Ishikawa (cell line): ENCODE measurements around the gene AP4B1.

ENCODE experiments used
- CEBPB ChIP-seq: IDR thresholded peaks from 2 replicates; pipeline ENCODE4 v1.6.1; 2012
- CREB1 ChIP-seq: IDR thresholded peaks from 2 replicates; pipeline ENCODE4 v1.6.1; 2012; ENCODE audit warnings: low read depth
- EGR1 ChIP-seq: IDR thresholded peaks from 2 replicates; pipeline ENCODE4 v1.6.1; 2012
- EP300 ChIP-seq: IDR thresholded peaks from 2 replicates; pipeline ENCODE4 v1.6.1; 2012; ENCODE audit warnings: borderline replicate concordance
- FOXM1 ChIP-seq: IDR thresholded peaks from 2 replicates; pipeline ENCODE4 v1.6.1; 2012; ENCODE audit warnings: low read depth, borderline replicate concordance
- NFIC ChIP-seq: IDR thresholded peaks from 2 replicates; pipeline ENCODE4 v1.6.1; 2012
- RAD21 ChIP-seq: IDR thresholded peaks from 2 replicates; pipeline ENCODE4 v1.6.1; 2012; ENCODE audit warnings: low read depth
- TAF1 ChIP-seq: IDR thresholded peaks from 2 replicates; pipeline ENCODE4 v1.6.1; 2012; ENCODE audit warnings: low read depth, mild to moderate bottlenecking
- TCF12 ChIP-seq: IDR thresholded peaks from 2 replicates; pipeline ENCODE4 v1.6.1; 2012; ENCODE audit warnings: low read depth
- TEAD4 ChIP-seq: IDR thresholded peaks from 2 replicates; pipeline ENCODE4 v1.6.1; 2012
- YY1 ChIP-seq: IDR thresholded peaks from 2 replicates; pipeline ENCODE4 v1.6.1; 2012; ENCODE audit warnings: low read depth
- ZBTB7A ChIP-seq: IDR thresholded peaks from 2 replicates; pipeline ENCODE4 v1.6.1; 2012; ENCODE audit warnings: low read depth
- TF ChIP-seq, protein P1 (sequence below): IDR thresholded peaks from 2 replicates; pipeline ENCODE4 v1.6.1; 2012
- TF ChIP-seq, protein P2 (sequence below): IDR thresholded peaks from 2 replicates; pipeline ENCODE4 v1.6.1; 2012
- TF ChIP-seq, protein P3 (sequence below): IDR thresholded peaks from 2 replicates; pipeline ENCODE4 v1.6.1; 2012; ENCODE audit warnings: low read depth, mild to moderate bottlenecking

AP4B1 gene

DNA sequence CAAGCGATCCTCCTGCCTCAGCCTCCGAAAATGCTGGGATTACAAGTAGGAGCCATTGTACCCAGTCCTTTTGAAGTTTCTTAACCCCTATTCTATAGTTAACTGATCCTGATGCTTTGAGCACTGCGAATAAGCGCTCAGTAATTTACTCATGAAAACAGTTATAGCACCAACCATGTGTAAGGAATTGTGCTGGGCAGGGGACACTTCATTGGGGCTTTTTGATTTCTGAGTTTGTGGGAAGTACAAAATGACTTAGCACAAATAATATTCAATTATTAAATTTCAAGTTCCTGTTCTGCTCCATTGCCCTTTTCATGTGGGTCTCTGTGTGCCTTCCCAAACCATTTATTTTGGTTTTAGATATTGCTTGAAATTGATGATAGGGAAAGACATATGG is 18.4 kb upstream of the AP4B1 start:
- TF ChIP-seq FOXM1 = no peak
- TF ChIP-seq, protein P1, sequence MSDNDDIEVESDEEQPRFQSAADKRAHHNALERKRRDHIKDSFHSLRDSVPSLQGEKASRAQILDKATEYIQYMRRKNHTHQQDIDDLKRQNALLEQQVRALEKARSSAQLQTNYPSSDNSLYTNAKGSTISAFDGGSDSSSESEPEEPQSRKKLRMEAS = no peak

DNA sequence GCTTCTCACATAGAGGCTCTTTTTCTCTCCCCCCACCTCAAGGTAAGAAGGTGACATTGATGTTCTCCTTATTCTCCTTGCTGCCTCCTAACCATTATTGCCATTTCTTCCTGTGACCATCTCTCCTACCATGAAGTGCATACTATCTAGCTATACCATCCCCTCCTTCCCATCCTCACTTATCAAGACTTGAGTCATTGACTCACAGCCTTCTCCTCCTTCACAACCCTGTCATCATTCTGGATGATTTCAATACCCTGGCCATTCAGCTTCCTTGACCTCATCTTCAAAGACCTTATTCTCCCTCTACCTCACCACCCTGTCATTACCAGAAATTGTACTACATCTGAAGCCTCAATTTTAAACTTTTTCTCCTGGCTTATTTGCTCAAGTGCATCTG is 13.6 kb upstream of the AP4B1 start:
- TF ChIP-seq EGR1 = no peak
- no peak for TF ChIP-seq FOXM1
- no peak for TF ChIP-seq ZBTB7A
- no peak for TF ChIP-seq CEBPB
- no peak for TF ChIP-seq EP300
- TF ChIP-seq RAD21 = no peak
- TF ChIP-seq, protein P2, sequence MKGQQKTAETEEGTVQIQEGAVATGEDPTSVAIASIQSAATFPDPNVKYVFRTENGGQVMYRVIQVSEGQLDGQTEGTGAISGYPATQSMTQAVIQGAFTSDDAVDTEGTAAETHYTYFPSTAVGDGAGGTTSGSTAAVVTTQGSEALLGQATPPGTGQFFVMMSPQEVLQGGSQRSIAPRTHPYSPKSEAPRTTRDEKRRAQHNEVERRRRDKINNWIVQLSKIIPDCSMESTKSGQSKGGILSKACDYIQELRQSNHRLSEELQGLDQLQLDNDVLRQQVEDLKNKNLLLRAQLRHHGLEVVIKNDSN = no peak
- TF ChIP-seq TEAD4 = no peak
- no peak for TF ChIP-seq CREB1
- TF ChIP-seq YY1 = no peak
- TF ChIP-seq TCF12 = no peak
- no peak for TF ChIP-seq TAF1
- no peak for TF ChIP-seq NFIC
- TF ChIP-seq, protein P1 = no peak
- TF ChIP-seq, protein P3, sequence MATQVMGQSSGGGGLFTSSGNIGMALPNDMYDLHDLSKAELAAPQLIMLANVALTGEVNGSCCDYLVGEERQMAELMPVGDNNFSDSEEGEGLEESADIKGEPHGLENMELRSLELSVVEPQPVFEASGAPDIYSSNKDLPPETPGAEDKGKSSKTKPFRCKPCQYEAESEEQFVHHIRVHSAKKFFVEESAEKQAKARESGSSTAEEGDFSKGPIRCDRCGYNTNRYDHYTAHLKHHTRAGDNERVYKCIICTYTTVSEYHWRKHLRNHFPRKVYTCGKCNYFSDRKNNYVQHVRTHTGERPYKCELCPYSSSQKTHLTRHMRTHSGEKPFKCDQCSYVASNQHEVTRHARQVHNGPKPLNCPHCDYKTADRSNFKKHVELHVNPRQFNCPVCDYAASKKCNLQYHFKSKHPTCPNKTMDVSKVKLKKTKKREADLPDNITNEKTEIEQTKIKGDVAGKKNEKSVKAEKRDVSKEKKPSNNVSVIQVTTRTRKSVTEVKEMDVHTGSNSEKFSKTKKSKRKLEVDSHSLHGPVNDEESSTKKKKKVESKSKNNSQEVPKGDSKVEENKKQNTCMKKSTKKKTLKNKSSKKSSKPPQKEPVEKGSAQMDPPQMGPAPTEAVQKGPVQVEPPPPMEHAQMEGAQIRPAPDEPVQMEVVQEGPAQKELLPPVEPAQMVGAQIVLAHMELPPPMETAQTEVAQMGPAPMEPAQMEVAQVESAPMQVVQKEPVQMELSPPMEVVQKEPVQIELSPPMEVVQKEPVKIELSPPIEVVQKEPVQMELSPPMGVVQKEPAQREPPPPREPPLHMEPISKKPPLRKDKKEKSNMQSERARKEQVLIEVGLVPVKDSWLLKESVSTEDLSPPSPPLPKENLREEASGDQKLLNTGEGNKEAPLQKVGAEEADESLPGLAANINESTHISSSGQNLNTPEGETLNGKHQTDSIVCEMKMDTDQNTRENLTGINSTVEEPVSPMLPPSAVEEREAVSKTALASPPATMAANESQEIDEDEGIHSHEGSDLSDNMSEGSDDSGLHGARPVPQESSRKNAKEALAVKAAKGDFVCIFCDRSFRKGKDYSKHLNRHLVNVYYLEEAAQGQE = no peak

DNA sequence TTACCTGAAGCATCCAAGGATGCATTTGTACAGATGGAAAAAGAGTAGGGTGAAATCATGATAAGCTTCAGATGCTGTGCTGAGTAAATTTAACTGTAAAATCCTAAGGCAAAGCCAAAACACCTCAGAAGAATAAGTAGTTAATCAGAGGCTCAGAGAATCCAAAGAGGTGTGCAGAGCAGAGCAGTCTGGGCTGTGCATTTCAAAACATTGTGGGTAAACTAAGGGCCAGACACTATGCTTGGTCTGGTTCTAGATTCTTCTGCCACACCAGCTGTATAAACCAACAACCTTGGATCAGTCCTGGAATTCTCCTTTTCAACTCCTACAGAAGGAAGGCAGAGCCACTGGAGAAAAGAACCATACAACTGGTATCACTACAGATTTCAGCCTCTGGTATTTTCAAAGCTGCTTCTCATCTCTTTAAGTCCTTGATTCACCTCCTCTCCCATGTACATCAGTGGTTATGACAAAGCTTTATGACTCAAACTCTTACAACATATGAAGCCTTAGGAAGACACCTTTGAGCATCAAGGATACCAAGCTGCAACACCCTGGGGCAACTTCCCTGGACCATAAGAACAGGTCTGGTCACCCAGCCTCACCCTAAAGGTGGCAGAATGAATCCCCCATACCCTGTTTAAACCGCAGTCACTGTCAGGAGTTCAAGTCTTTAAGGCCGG is 12.9 kb upstream of the AP4B1 start:
- TF ChIP-seq, protein P1 = no peak
- TF ChIP-seq FOXM1 (no peak), EGR1 (no peak)
- TF ChIP-seq, protein P2 = no peak
- TF ChIP-seq, protein P3 = no peak

DNA sequence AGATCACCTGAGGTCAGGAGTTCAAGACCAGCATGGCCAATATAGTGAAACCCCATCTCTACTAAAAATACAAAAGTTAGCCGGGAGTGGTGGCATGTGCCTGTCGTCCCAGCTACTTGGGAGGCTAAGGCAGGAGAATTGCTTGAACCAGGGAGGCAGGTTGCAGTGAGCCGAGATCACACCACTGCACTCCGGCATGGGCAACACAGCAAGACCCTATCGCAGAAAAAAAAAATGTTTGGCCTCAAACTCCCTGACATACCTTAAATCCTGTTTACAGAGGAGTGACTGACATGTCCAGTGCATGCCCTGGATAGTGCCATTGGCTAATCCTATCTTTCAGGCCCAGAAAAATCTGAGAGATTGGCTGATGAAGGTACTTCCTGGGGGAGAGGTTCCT is 12.4 kb upstream of the AP4B1 start:
- TF ChIP-seq FOXM1 = no peak
- TF ChIP-seq, protein P1 = no peak
- no peak for TF ChIP-seq EGR1
- TF ChIP-seq ZBTB7A = no peak
- TF ChIP-seq TAF1 = no peak
- no peak for TF ChIP-seq RAD21
- TF ChIP-seq CEBPB = no peak
- TF ChIP-seq NFIC = no peak
- no peak for TF ChIP-seq TCF12
- TF ChIP-seq, protein P3 = no peak
- TF ChIP-seq TEAD4 = no peak
- TF ChIP-seq, protein P2 = no peak
